Hematopoietic multipotent progenitor cell treated with erythropoietin and hydrocortisone succinate and interleukin-3 and kit ligand, for 15 days (in vitro differentiated cells): ENCODE results near the gene DCDC2B.

ENCODE experiments used
- DNase-seq: peaks from one replicate; pipeline ENCODE4 v3.0.0-alpha.2; 2015; ENCODE audit warnings: low spot score

DCDC2B gene

DNA sequence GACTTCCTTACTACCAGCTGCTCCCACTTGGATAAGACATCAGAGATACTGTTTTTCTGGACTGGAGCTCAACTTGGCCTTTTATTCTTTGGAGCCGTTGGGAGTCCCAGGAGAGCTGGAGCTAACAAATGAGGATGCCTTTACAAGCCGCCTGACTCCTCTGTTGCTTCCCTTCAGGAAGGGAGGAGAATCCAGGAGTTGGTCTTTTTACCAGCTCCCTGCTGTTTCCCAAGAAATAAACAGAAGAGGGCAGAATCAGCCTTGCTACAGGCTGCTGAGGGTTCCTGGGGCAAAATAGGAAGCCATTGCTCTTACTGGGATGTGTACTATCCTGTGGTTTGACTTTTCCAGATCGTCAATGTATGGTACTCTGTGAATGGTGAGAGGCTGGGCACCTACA lies 14.8 kb downstream of the DCDC2B start:
- DNase-seq = no peak

DNA sequence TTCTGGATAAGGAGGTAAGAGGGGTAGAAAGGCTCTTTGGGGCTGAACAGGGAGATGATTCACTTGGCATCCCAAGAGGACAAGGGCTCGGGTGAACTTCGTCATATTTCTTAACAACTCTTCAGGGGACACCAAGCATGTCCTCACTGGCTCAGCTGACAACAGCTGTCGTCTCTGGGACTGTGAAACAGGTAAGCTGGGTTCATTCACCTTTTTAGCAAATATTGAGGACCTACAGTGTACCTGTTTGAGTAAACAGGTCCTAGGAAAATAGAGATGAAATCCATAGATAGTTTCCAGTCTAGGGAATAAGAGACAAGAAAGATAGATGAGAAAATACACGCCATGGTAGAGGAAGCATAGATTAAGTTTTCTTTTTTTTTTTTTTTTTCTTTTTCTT lies 15.4 kb downstream of the DCDC2B start:
- DNase-seq = no peak

DNA sequence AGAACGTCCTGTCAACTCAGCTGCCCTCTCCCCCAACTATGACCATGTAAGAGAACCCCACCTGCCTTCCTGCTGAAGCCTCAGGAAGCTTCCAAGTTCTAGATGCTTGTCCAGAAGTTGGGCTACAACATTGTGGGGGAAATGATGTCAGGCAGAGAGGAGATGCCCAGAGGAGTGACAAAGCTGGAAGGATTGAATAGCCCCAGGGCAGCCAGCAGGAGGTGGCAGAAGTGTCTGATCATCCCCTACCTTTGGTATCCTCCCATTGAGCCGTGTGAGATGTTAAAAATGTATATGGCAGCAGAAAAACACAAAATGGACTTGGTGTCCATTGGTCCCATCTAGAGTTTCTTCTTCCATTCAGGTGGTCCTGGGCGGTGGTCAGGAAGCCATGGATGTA lies 19.9 kb downstream of the DCDC2B start:
- no peak for DNase-seq

DNA sequence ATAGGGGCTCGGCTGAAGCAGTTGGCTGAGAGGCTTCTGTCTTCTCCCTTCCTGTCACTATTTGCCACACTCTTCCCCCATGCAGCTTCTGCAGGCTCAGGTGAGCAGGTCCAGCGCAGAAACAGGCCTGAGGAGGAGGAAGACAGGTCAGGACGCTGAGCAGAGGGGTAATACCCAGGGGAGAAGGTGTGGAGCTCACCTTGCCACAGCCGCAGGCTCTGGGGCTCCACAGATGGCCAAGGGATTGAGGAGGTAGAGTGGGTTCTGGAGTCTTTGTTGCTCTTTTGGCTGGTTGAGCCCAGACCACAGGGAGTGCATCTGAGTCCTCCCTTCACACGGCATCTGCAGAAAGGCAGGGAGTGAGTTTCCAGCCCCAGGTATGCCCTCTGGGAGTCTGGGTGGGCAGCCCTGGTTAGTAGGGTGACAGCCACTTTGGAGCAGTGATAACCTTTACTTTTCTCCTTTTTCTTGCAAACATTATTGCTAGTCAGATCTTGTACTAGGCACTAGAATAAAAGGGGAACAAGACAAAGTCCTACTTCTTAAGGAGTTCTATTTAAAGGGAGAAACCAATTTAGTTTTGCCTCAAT lies 23.0 kb downstream of the DCDC2B start:
- DNase-seq = no peak

DNA sequence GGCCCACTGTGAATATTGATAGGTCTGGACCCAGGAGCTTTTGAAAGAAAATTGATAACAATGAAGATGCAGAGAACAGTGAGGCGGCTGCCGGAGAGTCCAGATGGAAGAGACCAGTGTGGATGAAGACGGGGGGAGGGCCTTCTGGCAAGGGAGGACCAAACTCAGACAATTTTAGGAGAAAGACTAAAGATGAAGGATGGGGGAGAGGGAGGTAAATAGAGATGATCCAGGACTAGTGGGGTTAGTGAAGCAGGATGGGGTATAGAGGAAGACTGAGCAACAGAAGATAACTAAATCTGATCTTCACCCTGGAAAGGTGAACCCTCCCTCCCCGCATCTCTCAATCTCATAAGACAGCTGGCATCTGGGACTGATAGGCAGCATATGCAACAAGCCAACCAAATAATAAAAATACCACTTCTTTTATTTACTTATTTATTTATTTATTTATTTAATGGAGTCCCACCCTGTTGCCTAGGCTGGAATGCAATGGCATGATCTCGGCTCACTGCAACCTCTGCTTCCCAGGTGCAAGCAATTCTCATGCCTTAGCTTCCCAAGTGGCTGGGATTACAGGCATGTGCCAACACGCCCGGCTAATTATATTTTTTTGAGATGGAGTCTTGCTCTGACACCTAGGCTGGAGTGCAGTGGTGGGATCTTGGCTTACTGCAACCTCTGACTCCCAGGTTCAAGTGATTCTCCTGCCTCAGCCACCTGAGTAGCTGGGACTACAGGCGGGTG lies 23.8 kb downstream of the DCDC2B start:
- DNase-seq = no peak

DNA sequence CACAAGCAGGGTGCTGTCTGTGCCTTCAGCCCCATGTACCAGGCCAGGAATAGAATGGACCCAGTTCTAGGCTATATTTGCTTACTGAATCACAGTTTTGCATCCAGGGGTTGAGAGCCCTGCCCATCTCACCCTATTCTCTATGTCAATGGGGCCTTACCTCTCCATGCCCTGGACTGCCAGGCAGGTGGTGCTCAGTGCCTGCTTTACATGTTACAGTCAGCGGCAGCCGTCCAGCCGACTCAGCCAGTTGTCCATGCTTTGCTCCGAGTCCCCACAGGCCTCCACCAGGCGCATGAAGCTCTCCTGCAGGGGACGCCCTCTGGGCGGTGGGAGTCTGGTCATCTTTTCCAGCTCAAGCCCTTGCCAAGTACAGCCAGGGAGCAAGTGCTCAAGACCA lies 25.9 kb downstream of the DCDC2B start:
- DNase-seq = no peak

DNA sequence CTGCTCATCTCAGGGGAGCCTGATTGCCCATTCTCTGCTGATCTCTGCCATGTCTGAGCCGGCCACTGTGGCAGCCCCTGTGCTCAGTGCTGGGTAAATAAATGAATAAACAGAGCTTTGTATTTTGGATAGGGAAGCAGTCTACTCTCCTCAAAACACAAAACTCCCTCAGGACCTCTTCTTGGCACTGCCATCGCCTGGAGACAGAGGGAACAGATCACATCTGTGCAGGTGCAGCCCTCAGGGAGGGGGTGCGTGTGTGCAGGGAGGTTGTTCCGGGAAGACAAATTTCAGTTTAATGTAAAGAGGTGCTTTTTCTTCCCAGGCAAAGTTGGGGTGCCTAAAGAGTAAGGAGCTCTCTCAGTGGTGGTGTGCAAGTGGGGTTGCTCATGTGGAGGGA lies 30.4 kb downstream of the DCDC2B start:
- DNase-seq = no peak

DNA sequence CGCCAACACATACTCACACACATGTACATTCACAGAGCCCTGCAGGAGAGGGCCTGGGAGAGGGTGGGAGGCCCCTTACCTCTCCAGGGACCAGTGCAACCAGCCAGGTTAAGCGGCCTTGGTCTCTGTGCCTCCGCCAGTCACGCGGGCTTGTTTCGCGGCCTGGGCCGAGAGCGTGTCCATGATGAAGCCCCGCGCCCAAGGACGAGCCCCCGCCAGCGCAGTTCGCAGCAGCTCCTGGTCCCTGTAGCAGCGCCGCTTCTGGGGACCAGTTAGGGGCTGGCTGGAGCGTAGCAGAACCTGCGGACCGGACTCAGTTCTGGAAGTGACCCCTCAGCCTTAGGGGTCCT lies 30.9 kb downstream of the DCDC2B start:
- no peak for DNase-seq

DNA sequence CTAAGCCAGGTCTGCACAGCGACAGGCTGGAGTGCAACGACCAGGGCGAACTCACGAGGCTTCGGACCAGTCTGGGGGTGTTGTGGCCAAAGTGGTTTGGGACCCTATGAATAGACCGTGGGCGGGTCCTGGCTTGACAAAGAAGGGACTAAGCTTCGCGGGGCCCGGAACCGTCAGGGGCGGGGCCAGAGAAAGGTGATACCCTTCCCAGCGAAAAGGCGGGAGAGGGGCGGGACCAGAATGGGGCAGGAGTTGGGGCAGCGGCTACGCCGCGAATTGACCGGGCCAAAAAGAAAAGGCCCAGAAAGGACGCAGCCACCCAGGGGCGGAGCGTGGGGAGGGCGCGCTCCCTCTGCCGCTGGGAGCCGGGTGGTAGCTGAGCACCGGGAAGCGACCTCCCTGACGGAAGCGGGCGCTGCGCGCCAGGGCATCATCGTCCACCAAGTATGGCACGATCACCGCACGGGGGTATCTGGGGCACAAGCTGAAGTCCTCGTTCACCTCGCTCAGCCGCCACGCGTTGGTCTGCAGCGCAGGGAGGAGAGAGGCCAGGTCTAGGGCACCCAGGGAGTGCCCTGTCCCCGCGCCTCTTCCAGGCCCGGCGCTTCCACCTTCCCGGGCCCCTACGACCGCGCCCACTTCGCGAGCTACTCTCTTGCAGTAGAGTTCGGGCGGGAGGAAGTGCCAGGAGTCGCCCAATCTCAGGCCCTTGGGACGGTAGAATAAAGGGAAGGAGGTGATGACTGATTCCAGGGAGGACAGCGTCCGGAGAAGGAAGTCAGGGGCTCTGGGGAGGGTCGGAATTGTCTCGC lies 31.5 kb downstream of the DCDC2B start:
- DNase-seq = no peak

DNA sequence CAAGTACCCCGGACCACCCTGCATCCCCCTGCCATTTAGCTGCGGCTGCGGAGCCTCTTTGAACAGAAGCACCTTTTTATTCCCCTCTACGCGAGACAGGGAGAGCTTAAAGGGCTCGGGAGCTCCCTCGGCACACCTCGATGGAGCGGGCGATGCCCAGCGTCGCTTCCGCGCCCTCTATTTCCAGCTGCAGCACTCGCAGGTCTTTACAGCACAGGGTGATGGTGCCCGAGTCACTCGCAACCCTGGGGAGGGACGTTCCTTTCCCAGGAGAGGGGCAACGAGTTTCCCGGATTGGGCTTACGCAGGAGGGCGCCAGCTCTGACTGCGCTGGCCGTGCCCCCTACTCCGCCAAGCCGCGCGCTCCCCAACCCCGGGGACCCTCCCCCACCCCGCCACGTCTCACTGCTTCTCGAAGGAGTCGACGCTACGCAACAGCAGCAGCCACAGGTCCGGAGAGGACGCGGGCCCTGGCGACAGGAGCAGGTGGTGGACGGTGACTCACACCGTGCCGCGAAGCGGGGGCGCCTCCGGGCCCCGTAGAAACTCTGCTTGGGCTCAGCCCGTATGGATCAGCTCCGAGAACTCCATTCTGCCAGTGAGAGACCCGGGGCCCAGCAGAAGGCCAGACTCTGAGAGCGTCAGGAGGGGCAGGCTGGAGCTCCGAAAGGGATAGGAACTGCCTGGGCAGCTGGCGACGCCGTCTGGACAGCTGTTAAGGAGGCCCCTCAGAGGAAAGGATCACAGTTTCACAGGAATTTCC lies 32.3 kb downstream of the DCDC2B start:
- DNase-seq = no peak

DNA sequence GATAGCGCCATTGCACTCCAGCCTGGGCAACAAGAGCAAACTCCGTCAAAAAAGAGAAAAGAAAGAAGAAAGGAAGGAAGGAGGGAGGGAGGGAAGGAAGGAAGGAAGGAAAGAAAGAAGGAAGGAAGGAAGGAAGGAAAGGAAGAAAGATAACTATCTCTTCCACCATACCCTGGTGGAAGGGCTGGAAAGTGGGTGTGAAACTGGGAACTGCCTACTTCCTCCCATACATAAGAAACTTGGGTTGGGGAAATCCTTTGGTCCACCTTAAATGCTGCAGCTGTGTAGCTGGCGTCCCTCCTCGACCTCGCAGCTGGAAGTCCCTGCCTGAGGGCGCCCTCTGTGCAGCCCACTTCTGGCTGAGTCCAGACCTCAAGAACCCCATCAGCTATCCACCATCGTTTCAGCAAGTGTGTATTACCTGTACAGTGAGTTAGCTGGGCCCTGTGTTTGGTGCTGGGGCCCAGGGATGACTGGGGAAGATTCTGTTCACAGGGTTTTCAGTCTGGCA lies 33.5 kb downstream of the DCDC2B start:
- DNase-seq = no peak

DNA sequence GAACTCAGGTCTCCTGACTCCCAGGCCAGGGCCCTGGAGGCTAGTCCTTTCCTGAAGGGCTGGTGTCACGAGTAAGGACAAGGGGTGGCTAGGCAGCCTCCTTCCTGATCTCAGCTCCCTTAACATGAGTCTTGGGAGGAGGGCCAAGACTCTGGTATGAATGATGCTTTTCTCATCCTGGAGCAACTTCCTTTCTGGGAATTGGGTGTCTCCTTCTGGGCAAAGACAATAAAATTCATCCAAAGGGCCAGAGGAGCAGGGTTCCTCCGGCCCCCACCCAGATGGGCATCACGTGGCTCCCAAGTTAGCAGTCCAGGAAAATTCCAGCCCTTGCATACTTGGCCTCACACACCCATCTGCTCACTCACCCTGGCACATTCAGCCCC lies 38.0 kb downstream of the DCDC2B start, which contains the start of gene FAM167B:
Gene FAM167B, plus strand, starts transcription at position 335 of the 386 bp plus-strand sequence. CDS start 200 bp downstream, outside the sequence.
- no peak for DNase-seq

DNA sequence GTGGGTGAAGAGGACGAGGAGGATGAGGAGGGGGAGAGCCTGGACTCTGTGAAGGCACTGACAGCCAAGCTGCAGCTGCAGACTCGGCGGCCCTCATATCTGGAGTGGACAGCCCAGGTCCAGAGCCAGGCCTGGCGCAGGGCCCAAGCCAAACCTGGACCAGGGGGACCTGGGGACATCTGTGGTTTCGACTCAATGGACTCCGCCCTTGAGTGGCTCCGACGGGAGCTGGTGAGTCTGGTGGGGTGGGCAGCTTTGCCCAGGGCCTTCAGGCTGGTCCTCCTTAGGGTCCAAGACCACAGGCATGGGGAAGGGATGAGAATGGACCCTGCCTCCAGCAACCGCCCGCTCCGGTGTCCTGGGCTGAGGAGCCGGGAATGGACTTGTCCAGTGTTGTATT lies 38.6 kb downstream of the DCDC2B start:
- DNase-seq = no peak

DNA sequence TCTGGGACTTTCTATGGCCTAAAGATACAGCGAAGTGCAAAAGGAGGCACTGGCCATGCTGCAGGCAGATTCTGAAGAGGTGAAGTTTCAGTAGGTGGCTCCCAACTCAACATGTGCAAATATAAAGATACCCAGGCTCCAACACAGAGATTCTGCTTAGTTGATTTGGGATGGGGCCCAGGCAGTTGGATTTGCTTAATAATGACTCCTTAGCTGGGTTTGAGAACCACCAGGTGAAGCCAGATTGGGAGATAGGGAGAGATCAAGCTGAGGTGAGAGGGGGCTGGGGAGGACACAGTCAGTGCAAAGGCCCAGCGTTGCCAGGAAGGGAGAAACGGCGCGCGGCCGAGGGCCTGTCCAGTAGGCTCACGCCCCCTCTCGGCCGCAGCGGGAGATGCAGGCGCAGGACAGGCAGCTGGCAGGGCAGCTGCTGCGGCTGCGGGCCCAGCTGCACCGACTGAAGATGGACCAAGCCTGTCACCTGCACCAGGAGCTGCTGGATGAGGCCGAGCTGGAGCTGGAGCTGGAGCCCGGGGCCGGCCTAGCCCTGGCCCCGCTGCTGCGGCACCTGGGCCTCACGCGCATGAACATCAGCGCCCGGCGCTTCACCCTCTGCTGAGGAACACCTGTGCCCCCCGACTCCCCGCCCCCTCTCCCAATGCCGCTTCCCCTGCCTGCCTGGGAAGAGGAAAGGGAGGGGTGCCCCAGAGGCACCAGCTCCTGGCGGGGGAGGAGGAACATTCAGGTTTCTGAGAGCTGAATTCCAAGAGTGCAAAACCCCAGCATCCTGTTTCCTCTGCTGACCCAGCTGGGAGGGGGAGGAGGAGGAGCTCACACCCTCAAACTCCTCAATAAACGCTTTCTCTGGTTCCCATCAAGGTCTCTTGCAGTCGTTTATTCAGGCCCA lies 39.3 kb downstream of the DCDC2B start:
- peak; percentile 75 for DNase-seq

DNA sequence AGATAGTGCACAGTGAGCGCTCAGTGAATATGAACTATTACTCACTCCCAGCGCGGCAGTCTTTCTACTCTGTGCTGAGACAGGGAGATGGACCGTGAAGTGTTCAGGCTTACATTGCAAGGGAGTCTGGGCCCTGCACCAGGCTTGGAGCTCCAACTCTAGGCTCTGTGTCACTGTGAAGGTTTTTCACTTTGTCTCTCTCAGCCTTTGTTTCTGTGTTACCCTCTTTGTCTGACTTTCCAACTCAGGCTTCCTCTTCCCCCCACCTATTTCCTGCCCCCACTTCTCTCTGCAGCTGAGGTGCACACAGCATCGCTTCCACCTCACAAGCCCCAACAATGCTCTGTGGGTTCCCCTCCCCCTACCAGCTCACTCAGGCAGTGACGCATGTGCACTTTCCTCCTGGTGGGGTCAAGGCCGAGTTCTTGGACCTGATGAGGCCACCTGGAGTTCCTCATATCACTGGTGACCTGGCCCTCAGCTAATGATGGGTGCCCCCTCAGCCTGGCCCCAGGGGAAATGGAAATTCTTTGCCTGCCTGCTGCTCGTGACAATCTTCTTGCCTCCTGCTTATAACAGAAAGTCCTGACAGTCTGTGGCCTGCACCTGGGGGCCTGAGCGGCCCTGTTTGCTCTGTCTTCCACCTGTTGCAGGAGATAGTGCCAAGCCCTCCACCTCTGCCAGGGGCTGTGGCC lies 41.1 kb downstream of the DCDC2B start:
- DNase-seq = no peak

DNA sequence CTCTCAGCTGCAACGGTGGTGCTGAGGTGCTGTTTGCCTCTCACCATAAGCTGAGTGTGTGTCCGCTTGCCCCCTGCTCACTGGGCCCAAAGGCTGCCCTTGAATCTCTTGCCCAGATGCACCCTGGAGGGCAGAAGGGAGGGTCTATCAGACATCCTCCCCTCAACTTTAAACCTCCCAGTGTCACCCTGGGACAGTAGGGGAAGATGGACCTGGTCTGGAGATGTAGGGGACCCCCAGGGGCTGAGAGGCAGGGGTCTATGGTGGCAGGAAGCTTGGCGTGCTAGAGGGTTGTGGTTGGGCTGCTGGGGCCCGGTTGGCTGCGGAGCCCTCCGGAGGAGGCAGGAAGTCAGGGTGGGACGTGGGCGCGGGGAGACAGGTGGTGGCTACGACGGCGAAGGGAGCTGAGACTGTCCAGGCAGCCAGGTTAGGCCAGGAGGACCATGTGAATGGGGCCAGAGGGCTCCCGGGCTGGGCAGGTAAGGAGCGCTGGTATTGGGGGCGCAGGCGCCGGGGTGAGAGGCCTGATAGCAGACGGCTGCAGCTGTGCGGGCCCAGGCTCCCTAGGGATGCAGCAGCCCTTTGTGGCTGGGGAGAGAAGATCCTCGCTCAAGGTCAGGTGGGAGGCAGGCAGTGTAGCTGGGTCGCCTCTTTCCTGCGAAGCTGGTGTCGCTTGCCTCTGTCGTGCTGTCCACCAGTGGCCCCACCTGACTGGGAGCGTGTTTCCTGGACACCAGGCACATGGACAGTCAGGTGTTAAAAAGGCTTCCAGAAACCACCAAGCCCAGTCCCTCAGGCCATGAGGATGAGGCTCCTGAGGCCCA lies 42.2 kb downstream of the DCDC2B start, which contains the start of gene LCK:
Gene LCK, plus strand, starts transcription at position 373 of the 824 bp plus-strand sequence. CDS start 23,065 bp downstream, outside the sequence.
- no peak for DNase-seq

DNA sequence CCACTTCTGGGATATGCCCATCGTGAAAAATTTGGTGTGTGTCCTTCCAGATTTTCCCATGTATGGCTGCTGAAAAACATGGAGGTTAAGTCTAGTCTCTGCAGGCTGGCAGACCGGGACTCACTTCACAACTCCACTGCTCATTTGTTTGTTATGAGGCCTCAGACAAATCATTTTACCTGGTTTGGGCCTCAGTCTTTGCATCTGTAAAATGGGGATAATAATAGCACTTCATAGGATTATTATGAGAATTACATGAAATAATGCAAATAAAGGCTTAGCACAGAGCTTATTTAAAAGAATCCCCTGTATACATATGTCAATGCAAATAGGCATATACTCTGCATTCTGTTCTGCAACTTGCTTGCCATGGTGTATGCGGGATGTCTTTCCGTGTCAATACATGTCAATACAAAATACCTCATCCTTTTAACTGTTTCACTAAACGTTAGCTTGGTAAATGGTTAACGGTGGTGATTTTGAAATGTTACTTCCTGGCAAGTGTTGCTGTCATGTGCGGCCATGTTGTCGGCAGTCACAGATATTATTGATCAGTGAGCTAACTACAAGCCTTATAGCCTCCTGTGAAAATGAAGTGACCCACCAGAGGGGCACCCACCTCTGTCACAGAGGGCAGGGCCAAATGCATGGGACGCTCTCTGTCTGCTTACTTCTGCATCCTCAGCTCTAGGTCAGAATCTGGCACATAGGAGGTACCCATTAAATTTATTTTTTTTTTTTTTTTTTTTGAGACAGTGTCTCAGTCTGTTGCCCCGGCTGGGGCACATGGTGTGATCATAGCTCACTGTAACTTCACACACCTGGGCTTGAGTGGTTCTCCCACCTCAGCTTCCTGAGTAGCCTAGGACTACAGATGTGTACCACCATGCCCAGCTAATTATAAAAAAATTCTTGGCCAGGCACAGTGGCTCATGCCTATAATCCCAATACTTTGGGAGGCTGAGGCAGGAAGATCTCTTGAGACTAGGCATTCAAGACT lies 46.5 kb downstream of the DCDC2B start:
- DNase-seq = no peak
